Activated T-cell treated with anti-CD3 and anti-CD28 coated beads for 48 hours (primary cell): ENCODE measurements around the gene TM9SF2.
"Not testable (repeated sequence)": the region's sequence is repeated elsewhere in the genome, so short reads cannot be mapped to it uniquely, and the experiment has no call there.

ENCODE experiments used
- DNase-seq: peaks from one replicate; pipeline ENCODE4 v3.0.0-alpha.2; 2020; ENCODE audit warnings: low read depth

TM9SF2 gene

DNA sequence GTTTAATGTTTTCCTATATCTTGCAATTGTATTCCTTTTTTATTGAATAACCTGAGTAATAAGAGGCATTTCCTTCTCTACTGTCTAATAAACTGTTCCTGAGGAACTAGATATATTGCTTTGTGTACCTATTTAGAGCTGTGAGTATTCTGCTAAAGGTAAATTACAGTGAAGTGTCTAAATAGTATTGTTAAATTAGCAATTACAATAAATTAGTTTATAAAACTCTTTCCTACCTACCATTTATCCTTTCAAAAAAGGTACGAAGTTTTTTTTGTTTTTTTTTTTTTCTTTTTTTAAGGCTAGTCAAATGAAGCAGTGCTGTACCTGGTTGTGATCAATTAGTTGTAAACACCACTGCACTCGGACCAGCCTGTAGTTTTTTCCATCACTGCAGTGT lies 34.8 kb downstream of the TM9SF2 start:
- DNase-seq, result no peak

DNA sequence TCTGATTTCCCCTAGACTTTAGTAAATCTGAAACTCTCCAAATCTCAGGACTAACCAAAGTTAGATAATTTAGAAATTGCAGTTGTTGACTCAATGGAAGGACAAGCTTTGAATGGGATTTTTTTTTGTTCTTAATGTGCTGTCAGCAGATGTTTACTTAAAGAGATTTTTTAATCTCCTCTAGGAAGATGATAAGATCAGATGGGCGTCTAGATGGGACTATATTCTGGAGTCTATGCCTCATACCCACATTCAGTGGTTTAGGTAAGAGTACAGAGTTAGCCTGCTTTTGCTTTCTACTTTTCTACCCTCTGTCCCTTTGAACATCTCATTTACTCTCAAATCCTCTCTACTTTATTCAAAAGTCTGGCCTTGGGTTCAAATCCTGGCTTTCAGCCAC lies 39.3 kb downstream of the TM9SF2 start:
- no peak for DNase-seq

DNA sequence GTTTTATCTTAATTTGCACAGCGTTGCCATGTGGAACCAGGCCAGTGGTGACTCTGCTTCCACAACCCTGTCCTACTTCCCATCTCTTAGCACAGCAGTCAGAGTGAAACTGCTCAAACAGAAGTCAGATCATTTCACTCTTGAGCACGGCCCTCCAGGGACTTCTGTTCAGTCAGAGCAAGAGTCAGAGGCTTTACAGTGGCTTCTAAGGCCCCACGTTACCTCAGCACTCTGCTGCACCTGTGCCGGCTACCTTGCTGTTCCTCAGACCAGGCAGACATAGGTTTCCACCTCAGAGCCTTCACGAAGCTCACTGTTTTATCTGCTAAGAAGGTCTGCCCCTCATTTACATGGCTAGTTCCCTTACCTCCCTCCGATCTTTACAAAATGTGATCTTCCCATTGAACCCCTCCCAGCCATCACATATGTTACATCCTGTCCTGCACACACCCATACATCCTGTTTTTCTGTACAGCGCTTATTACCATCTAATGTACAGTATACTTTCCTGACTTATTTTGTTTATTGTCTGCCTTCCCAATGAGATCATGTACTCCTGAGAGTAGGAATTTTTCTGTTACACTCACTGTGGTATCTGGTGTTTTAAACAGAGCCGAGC lies 41.6 kb downstream of the TM9SF2 start:
- DNase-seq, result peak; percentile 32

DNA sequence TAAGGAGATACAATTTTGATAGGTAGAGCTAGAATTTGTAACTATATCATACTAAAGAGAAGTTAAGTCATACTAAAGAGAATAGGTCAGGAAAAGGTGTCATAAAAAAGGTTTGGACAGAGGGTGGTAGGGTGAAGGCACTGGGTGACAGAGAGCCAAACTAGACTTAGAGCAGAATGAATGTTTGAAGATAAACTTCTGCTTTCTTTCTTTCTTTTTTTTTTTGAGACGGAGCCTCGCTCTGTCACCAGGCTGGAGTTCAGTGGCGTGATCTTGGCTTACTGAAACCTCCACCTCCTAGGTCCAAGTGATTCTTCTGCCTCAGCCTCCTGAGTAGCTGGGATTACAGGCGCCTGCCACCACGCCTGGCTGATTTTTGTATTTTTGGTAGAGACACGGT lies 44.1 kb downstream of the TM9SF2 start:
- no peak for DNase-seq

DNA sequence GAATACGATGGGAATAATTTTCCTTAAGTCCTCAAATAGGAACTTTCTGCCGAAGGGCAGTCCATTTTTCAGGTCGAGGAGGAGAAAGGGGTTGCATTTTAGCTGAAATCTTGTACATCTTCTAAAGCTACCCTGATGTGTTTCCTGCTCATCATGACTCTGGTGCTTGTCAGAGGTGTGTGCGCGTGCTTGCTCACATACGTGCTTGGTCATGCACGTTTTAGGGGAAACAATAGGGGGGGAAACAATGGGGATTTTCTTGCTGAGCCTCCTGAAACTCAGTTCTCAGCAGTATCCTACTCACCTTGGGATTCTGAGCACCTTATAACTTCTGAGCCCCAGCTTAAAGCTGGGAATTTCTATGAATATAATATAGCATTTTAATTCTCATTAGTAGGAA lies 44.7 kb downstream of the TM9SF2 start:
- no peak for DNase-seq

DNA sequence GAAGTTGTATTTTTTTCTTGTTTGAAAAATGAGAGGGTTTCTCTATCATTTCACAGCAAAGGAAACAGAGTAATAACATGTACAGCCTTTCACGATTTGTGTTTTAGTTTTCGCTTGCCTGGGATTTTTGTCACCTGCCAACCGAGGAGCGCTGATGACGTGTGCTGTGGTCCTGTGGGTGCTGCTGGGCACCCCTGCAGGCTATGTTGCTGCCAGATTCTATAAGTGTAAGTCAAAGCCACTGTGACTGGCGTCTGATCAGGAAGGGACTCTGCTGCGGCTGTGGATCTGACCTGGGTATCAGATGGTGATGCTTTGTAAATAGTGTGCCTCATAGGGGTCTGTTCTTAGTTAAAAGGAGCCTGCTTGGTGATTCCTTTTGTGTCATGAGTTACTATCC lies 45.6 kb downstream of the TM9SF2 start:
- DNase-seq, result no peak

DNA sequence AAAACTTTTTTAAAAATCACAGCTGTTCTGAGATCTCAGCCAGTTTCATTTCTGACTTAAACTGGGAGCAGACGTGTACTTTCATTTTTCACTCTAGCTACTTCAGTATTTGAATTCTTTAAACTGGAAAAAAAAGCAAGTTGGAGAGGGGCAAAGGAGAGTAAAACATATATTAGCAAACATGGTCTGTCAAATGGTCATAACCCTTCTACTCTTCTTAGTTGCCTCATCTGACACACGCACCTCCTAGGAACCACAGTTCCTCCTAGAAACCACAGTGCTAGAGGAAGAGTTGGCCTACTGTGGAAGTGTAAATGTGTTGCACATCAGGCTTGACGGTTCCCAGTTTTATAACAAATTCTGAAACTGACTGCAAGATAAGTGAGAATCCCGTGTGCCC lies 47.2 kb downstream of the TM9SF2 start:
- no peak for DNase-seq

DNA sequence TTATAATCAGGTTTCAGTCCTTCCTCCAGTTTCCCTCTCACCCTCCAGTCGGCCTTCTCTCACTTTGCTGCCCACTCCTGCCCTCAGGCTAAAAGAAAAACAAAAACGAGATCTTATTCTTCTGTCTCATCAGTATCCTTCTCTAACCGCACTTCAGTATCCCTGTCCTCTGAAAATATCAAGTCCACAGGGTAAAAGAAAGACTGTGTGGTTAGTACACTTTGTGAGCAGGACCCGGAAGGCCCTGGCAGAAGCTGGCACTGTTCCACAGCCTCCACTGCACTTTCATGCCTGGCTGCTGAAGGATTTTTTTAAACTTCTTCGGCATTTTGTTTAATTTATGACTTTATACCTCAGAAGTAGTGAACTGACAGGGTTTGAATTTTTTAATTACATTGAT lies 51.8 kb downstream of the TM9SF2 start:
- no peak for DNase-seq

DNA sequence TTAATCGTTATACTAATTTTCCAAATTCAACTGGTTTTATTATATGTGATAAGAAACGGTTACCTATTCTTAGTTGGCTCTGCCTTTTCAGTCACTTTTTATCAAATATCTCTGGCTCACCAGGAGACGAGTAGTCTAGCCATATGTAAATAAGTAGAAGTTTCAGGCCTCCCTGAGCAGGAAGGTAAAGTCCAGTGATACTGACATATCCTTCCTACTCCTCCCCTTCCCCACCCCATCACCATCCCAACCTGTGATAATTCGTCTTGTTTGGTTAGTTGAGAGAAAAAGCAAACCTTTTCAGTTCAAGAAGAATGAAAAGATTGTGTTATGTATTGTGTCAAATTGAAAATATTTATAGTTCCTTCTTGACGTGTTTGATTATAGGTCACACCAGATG lies 53.9 kb downstream of the TM9SF2 start:
- no peak for DNase-seq

DNA sequence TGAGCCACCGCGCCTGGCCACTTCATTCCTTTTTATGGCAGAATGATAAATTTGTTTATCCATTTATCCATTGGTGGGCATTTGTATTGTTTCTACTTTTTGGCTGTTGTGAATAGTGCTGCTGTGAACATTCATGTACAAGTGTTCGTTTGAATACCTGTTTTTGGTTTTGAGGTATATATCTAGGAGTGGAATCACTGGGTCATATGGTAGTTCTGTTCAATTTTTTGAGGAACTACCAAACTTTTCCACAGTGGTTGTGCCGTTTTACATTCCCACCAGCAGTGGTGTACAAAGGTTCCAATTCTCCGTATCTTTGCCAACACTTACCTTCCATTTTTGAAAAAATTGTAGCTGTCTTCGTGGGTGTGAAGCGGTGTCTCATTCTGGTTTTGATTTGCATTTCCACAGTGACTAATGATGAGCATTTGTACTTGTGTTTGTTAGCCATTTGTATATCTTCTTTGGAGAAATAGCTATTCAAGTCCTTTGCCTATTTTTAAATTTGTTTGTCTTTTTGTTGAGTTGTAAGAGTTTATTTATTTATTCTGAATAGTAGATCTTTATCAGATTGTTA lies 55.7 kb downstream of the TM9SF2 start:
- no peak for DNase-seq

DNA sequence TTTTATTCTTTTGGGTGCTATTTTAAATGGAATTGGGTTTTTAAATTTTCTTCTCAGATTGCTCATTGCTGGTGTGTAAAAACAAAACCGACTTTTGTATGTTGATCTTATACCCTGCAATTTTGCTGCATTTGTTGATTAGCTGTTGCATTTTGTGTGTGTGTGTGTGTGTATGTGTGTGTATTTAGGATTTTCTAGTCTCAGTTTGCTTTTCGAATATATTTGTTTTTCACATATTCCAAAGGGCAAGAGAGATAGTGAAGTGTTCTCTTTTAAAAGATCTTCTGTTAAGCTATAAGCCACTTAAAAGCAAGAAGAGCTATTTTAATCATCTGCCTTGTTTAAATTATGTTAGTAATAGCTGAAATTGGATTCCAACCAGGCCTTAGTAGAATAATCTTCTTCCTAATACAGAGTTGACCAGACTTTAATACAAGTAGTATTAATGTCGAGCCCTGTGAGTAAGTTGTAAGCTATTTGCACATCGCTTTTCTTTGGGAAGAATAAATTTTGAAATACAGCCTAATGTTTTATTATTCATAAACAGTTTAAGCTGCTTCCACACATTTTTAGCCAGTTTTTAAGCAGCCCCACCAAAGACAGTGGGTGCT lies 57.4 kb downstream of the TM9SF2 start:
- no peak for DNase-seq

DNA sequence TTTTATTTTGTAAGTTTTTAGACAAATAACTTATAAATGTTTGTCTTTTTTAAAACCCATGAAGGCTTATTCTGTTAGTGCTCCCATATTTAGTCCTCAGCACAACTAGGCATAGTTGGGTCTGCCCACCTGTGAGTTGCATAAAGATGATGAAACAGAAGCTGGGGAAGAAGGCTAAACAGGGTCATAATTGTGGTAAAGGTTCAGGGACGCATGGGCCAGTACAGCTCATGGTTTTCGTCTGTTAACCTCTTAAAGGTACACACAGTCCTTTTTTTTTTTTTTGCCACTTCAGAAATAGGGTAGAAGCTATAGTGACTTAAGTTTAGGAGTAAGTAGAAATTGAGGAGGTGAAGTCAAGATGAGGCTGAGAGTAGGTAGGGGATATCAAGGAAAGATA lies 58.3 kb downstream of the TM9SF2 start:
- DNase-seq, result no peak

DNA sequence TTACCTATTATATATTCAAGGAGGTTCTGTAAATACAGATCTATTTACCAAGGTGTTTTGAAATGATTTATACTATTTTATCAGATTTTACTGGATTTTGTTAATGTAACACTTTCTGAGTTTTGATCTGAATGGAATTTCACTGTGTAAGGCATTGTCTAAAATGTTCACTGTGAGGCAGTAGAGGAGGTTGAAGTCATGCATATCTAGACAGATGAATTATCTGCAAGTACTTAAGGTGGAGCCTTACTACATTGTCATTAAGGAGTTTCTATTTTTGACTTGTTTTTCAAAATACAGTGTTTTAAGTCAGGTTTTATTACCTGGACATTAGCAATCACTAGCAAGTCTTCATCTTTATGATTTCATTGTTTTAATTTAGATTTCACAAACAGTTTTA lies 62.1 kb downstream of the TM9SF2 start:
- DNase-seq, result no peak

DNA sequence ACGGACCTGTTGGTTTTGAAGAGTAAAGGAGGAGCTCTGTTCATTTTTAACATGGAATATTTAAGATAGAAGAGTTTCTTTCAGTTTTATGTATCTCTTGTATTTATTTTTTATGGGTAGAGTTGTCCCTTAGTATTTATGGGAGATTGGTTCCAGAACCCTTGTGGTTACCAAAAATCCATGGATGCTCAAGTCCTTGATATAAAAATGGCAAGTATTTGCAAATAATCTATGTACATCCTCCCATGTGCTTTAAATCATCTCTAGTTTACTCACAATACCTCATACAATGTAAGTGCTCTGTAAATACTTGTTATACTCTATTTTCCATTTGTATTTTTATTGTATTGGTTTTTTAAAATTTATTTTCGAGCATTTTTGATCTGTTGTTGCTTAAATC lies 63.1 kb downstream of the TM9SF2 start:
- no peak for DNase-seq

DNA sequence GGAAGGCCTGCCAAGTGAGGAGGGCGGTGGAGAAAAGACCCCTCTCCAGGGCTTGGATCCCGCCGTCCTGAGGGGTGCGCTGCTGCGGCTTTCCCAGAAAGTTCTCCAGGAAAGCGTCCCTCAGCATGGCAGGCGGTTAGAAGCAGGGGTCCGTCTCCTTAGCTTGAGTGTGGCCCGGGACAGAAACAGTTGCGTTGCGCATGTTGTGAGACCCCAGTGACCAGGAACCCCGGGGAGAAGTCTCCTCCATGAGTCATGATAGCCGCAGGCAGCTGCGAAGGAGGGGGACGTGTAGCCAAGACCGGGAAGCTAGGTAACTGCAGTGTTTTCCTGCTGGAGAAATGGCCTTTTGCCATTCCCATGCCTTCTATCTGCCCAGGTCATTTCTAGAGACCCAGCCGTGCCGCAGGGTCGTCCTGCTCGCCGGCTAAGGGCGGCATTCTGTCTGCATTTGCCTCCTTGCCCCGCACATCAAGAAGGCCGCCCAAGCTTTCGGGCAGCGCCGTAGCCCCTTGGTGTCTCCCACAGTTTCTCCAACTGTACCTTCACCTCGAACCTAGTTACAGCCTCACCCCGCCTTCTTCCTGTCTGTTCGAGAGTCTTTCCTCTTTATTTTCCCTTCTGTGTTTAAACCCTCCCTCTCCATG lies 64.3 kb downstream of the TM9SF2 start:
- no peak for DNase-seq

DNA sequence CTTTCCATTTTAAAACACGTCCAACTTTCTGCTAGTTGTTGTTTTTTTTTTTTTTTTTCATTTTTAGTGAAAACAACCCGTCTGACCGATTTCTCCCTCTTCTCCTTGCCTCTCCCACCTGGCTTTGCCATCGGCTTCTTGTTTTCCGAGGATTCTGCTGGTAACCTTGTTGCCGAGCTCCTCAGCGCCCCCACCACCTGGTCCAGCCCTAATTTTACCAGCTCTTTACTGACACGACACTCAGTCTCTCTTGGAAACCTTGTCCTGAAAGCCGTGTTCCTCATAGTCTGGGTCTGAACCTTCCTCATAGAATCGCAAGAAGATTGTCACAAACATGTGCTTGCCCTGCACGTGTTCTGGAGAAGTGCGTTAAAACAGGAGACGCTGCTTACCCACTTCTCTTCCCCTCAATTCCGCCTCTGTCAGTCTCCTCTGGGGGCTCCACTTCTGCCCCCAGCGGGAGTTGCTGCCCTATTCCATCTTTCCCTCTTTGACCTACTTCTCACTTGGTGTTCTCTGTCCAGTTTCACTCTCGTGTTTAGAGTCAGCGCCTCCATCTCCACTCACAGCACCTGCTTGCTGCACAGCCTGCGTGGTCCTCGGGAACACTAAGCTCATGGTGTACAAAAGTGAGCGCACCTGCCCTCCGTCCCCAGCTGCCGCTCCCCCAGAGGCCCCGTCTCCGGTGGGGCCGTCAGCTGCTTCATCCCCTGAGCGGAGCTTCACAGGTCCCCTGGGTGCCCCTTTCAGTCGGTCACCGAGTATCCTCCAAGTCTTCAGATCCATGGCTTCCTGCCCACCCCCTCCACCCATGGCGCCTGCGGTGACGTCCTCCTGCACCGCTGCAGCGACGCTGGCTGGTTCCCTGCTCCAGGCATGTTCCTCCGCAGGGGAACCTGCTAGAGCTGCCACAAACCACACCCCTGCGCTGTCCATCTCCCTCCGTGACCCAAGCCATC lies 65.1 kb downstream of the TM9SF2 start:
- DNase-seq, result no peak

DNA sequence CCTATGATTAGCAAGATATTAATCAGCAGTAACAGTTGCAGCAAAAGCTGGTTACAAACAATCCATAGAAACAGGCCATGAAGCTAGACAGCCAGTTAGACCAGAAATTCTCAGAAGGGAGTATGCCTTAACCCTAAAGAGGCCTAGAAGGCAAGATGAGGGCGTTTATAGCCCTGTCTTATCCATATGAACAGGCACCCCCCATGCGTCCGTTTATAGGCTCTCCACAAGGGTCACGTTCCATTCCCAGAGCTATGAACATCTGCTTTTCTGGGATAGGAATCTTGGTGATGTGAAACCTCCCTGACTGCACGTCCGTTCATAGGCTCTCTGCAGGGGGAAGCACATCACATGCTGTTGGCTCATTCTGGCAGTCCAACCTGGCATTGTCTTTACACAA lies 67.6 kb downstream of the TM9SF2 start:
- not testable (repeated sequence) for DNase-seq

DNA sequence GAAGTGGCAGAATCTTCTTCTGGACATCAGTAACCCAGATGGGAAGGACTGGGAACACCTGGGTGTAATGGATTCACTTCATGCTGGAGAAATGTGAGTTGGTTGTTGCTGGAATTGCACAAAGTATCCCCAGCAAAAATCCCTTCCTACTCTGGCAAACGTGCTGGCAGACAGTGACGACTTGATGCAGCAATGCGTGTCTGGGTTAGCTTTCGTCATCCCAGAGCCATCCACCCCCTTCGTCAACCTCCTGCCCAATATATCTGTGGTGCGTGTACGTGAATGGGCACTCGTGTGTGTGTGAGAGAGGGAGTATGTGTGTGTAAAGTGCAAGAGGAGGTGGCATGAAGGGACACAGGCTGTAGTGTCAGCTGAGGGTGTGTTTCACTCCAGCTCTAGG lies 70.9 kb downstream of the TM9SF2 start:
- DNase-seq, result no peak

DNA sequence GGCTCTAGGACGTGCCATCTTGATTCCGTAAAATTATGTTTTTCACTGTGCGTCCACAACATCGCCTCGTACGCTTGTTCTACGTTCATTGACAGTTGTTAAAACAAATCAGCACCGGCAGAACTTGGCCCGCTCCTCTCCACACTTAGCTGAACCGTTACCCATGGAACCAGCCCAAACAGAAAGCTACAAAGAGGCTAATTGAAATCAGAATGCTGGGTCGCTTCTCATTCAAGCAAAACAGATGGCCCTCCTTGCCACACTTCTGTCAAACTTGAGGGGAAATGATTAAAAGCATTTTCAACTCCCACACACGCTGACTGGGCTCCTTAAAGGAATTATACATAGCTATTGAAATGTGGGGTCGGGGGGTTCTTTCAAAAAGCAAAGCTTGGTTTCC lies 71.6 kb downstream of the TM9SF2 start:
- no peak for DNase-seq

DNA sequence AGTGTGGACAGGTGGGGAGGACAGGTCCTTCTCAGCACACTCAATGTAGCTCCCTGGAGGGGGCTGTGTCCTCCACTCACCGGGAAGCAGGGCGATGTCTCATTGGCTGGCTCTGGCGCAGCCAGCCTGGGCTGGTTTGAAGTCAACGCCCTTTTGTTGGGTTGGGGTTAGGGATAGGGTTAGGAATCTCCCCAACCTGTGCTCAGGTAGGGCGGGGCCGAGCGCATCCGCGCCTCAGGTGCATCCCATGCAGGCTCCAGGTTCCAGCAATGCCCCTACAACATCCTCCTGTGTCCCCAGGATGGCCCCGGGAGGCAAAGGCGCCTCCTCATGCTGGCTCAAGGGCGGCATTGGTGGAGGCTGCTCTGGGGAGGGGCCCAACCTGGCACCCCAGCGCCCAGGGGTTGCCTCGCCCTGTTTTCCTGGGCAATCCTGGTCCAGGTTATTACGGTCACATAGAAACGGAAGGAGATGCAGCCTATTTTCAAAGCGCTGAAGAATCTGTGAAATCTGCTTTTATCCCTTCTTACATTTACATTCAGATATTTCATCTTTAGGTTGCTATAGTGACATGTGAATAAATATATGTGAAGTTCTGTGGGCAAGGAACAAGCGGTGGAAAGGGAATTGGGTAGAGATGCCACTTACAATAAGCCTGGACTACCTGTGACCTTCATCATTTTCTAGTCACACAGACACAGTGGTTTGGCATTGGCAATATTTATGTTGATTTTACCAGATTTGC lies 74.3 kb downstream of the TM9SF2 start:
- DNase-seq, result no peak
